ENCODE results near the gene BTBD17. TPM values are rescaled to one million over a fixed set of nuclear protein-coding genes. Genes with fewer than 3 reads are reported as not detected.

The BTBD17 gene
- total RNA-seq, 1 experiment from 2014 or later = 3.4 TPM

- no peak for TF ChIP-seq EZH2 (IDR thresholded peaks at IDR 0.05; ENCODE audit: borderline replicate concordance, low read depth, low read length, poor library complexity, severe bottlenecking)
- TF ChIP-seq, protein P1, sequence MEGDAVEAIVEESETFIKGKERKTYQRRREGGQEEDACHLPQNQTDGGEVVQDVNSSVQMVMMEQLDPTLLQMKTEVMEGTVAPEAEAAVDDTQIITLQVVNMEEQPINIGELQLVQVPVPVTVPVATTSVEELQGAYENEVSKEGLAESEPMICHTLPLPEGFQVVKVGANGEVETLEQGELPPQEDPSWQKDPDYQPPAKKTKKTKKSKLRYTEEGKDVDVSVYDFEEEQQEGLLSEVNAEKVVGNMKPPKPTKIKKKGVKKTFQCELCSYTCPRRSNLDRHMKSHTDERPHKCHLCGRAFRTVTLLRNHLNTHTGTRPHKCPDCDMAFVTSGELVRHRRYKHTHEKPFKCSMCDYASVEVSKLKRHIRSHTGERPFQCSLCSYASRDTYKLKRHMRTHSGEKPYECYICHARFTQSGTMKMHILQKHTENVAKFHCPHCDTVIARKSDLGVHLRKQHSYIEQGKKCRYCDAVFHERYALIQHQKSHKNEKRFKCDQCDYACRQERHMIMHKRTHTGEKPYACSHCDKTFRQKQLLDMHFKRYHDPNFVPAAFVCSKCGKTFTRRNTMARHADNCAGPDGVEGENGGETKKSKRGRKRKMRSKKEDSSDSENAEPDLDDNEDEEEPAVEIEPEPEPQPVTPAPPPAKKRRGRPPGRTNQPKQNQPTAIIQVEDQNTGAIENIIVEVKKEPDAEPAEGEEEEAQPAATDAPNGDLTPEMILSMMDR (conservative IDR thresholded peaks at IDR 0.05; ENCODE audit: low read depth, low read length) = no peak
- Histone ChIP-seq H3K27me3 (replicated peaks; ENCODE audit: insufficient read depth, low read depth, low read length, poor library complexity) (no peaks in the 10 kb centered on the region), H3K27ac (ENCODE audit: low read depth, low read length, poor library complexity, severe bottlenecking) (no peak overlapping the region), H3K36me3 (ENCODE audit: insufficient read depth, low read length, poor library complexity, severe bottlenecking) (no peaks in the 10 kb centered on the region), H3K9me3 (ENCODE audit: low read depth, low read length, poor library complexity, severe bottlenecking) (no peaks in the 10 kb centered on the region), H3K4me1 (ENCODE audit: insufficient read depth, low read length, poor library complexity, severe bottlenecking) (peaks cover 15% of the 10 kb centered on the region), H3K4me3 (ENCODE audit: low read depth, low read length, poor library complexity, severe bottlenecking) (no peak overlapping the region)
- CTCF ChIA-PET = no interaction called here
- no TSS peak for BruUV-seq (replicated peaks)
- intact Hi-C loops (cut with micrococcal nuclease; ENCODE audit: unreplicated experiment) = no loop called here
- no peak for DNase-seq (ENCODE audit: low spot score)
- POLR2A ChIA-PET (ENCODE audit: low non-redundant PET) = no interaction called here
Observed at GRCh38 chr17:74372426-74372825, 10.8 kb upstream of the BTBD17 start.

DNA sequence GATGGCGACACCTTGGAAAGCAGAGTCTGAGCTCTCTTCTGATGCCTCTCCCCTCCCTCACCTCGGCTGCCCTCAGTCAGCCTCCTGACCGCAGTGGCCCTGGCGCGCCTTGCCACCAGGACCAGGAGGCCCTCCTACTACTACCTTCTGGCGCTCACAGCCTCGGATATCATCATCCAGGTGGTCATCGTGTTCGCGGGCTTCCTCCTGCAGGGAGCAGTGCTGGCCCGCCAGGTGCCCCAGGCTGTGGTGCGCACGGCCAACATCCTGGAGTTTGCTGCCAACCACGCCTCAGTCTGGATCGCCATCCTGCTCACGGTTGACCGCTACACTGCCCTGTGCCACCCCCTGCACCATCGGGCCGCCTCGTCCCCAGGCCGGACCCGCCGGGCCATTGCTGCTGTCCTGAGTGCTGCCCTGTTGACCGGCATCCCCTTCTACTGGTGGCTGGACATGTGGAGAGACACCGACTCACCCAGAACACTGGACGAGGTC is 10.0 kb upstream of the BTBD17 start:
- intact Hi-C loops (cut with micrococcal nuclease; ENCODE audit: unreplicated experiment) = no loop called here
- CTCF ChIA-PET = interaction anchor here (1.3 kb wide), 1 partner anchor 7 kb away, joined by 5 read pairs; no protein-coding TSS in a partner anchor
- TF ChIP-seq, protein P1 (conservative IDR thresholded peaks at IDR 0.05; ENCODE audit: low read depth, low read length) = no peak
- TF ChIP-seq EZH2 (IDR thresholded peaks at IDR 0.05; ENCODE audit: borderline replicate concordance, low read depth, low read length, poor library complexity, severe bottlenecking) = no peak

DNA sequence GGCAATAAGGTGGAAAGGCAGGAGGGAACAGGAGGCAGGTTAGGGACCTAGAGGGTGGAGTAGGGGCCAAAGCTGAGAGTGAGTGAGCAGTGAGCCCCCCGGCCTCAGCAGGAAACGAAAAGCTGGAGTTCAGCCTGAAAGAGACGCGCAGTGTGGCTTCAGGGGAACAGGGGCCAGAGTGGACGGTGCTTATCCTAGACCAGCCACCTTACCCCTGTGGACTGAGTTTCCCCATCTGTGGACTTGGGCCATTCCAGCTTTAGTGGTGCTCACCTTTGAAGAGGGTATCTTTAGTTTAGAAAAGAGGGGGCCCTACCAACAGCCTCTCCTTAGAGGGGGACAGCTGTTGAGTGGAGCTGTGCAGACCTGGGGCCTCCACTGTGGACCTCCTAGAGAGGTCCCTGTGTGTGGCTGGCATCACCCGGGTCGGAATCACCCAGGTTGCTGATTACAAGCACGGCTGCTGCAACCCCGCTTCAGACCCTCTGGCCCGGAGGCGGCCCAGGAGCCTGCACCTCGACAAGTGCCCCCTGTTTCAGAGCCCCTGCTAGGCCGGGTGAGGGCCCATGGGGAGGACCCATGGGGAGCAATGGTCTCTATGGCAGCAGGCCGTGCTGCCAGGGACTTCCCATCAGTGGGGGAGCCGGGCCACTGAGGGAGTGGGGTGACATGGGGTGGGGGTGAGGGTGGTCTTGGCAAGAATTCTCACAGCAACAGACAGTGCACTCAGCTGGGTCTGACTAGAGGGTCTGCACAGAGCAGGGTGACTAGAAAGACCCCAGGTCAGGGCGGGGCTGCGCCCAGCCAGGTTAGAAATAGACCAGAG is 8.2 kb upstream of the BTBD17 start:
- TF ChIP-seq, protein P1 (conservative IDR thresholded peaks at IDR 0.05; ENCODE audit: low read depth, low read length) = no peak
- TF ChIP-seq EZH2 (IDR thresholded peaks at IDR 0.05; ENCODE audit: borderline replicate concordance, low read depth, low read length, poor library complexity, severe bottlenecking) = no peak
- Histone ChIP-seq H3K4me1 (ENCODE audit: insufficient read depth, low read length, poor library complexity, severe bottlenecking) (peaks cover 15% of the 10 kb centered on the region), H3K27me3 (replicated peaks; ENCODE audit: insufficient read depth, low read depth, low read length, poor library complexity) (no peaks in the 10 kb centered on the region), H3K27ac (ENCODE audit: low read depth, low read length, poor library complexity, severe bottlenecking) (no peak overlapping the region), H3K9me3 (ENCODE audit: low read depth, low read length, poor library complexity, severe bottlenecking) (no peaks in the 10 kb centered on the region), H3K4me3 (ENCODE audit: low read depth, low read length, poor library complexity, severe bottlenecking) (no peak overlapping the region), H3K36me3 (ENCODE audit: insufficient read depth, low read length, poor library complexity, severe bottlenecking) (no peaks in the 10 kb centered on the region)
- intact Hi-C loops (cut with micrococcal nuclease; ENCODE audit: unreplicated experiment) = loop anchor here (2.0 to 10.0 kb wide), 2 partner anchors 123 to 235 kb away; no protein-coding TSS in a partner anchor
- no peak for DNase-seq (ENCODE audit: low spot score)
- ChIA-PET POLR2A (ENCODE audit: low non-redundant PET) (interaction anchor here (0.6 kb wide), 1 partner anchor 139 kb away, joined by 6 read pairs; no protein-coding TSS in a partner anchor), CTCF (interaction anchor here (1.3 to 2.2 kb wide), 2 partner anchors 9 kb away, joined by 5 to 11 read pairs; no protein-coding TSS in a partner anchor)
- no TSS peak for BruUV-seq (replicated peaks)

More for the DNA sequence above, 10.0 kb upstream of the BTBD17 start:
- BruUV-seq (replicated peaks) = no TSS peak
- Histone ChIP-seq H3K36me3 (ENCODE audit: insufficient read depth, low read length, poor library complexity, severe bottlenecking) (no peaks in the 10 kb centered on the region), H3K4me3 (ENCODE audit: low read depth, low read length, poor library complexity, severe bottlenecking) (no peak overlapping the region), H3K27me3 (replicated peaks; ENCODE audit: insufficient read depth, low read depth, low read length, poor library complexity) (no peaks in the 10 kb centered on the region), H3K27ac (ENCODE audit: low read depth, low read length, poor library complexity, severe bottlenecking) (no peak overlapping the region), H3K9me3 (ENCODE audit: low read depth, low read length, poor library complexity, severe bottlenecking) (no peaks in the 10 kb centered on the region), H3K4me1 (ENCODE audit: insufficient read depth, low read length, poor library complexity, severe bottlenecking) (peaks cover 15% of the 10 kb centered on the region)
- POLR2A ChIA-PET (ENCODE audit: low non-redundant PET) = no interaction called here
- no peak for DNase-seq (ENCODE audit: low spot score)
